Gastroesophageal sphincter (tissue), 3 donors: Measurements from ENCODE around the gene SNX9.

Experiments used
- CTCF ChIP-seq, 4 experiments: fragments of 200-600 bp in 2 of 4; fragments of 450-650 bp in 2 of 4; sonication (generic) in 1 of 4; IDR thresholded peaks; one replicate each; pipeline ENCODE4 v1.5.1; 2017 to 2019; ENCODE audit warnings: antibody characterized with exemption in 4 of 4, mild to moderate bottlenecking in 2 of 4, moderate library complexity in 2 of 4
- POLR2A ChIP-seq, 2 donors: fragments of 450-650 bp; IDR thresholded peaks; one replicate each; pipeline ENCODE4 v1.6.1; 2017; ENCODE audit warnings: antibody characterized with exemption in 2 of 2, mild to moderate bottlenecking in 2 of 2, moderate library complexity in 1 of 2

- no peak for TF ChIP-seq CTCF (IDR thresholded peaks at IDR 0.05)
- TF ChIP-seq POLR2A (IDR thresholded peaks at IDR 0.05): no peak
These were observed 17.2 kb downstream of the SNX9 start for GRCh38 chr6:157840261-157840660.
